A549 (cell line): ENCODE results near the gene SORL1. TPM values are rescaled to one million over a fixed set of nuclear protein-coding genes. Genes with fewer than 3 reads are reported as not detected.

ENCODE experiments used
- ATAC-seq, 2 experiments: fragments of 200-7000 bp in 1 of 2; fragments of >200 bp in 1 of 2; cut with Nextera tagmentation in 1 of 2; cut with Tn5 transposase in 1 of 2; 3 replicates each; pipeline versions ENCODE4 v1.8.0 to v1.9.1; 2018 to 2020; ENCODE audit warnings: mild to moderate bottlenecking in 1 of 2, moderate library complexity in 1 of 2
- CTCF ChIA-PET: fragments of 300-600 bp; sonication (Branson Sonifier 250); formaldehyde crosslinking; extraction: SDS; loops from one replicate; lab custom pipeline; 2021; ENCODE audit warnings: antibody characterized with exemption, inconsistent platforms; lab: Yijun Ruan, JAX
- POLR2A ChIA-PET: fragments of 350-600 bp; formaldehyde crosslinking; extraction: SDS; loops from one replicate; lab custom pipeline; 2021; ENCODE audit warnings: antibody characterized with exemption, inconsistent platforms; lab: Yijun Ruan, JAX
- DNase-seq, 2 experiments: peaks; one replicate each; pipeline versions ENCODE4 v3.0.0 to v3.0.0-alpha.2; 2011 to 2016; ENCODE audit warnings: low read depth in 1 of 2, low spot score in 1 of 2
- FAIRE-seq: peaks from 2 replicates; lab custom pipeline; 2011; peaks lifted over from hg19 to GRCh38; lab: Jason Lieb, UNC
- H3K27ac ChIP-seq, 2 experiments: fragments of >200 bp; sonication (Bioruptor Twin); formaldehyde crosslinking; 3 replicates each; pipeline ENCODE4 v1.5.1; 2016 to 2017
- H3K4me1 ChIP-seq: fragments of >200 bp; sonication (Bioruptor Twin); formaldehyde crosslinking; 3 replicates; pipeline ENCODE4 v1.6.1; 2016
- H3K4me2 ChIP-seq: fragments of >200 bp; sonication (Bioruptor Twin); formaldehyde crosslinking; 3 replicates; pipeline ENCODE4 v1.6.1; 2016
- H3K4me3 ChIP-seq: fragments of >200 bp; sonication (Bioruptor Twin); formaldehyde crosslinking; 3 replicates; pipeline ENCODE4 v1.5.1; 2016
- H3K9me3 ChIP-seq: fragments of >200 bp; sonication (Bioruptor Twin); formaldehyde crosslinking; 3 replicates; pipeline ENCODE4 v1.6.1; 2016
- CBX8 ChIP-seq: fragments of 200-600 bp; sonication (generic); IDR thresholded peaks from 2 replicates; pipeline ENCODE4 v1.6.1; 2016
- CHD2 ChIP-seq: fragments of 150-350 bp; IDR thresholded peaks from 2 replicates; pipeline ENCODE4 v1.6.1; 2014; ENCODE audit warnings: low read length; ENCODE audit not compliant: partially characterized antibody
- EHF ChIP-seq: fragments of 250-450 bp; sonication (Bioruptor Pico); IDR thresholded peaks from 2 replicates; pipeline ENCODE4 v1.5.0; 2020; ENCODE audit warnings: mild to moderate bottlenecking
- EHMT2 ChIP-seq: fragments of 200-600 bp; sonication (generic); IDR thresholded peaks from 2 replicates; pipeline ENCODE4 v1.6.1; 2016; ENCODE audit warnings: antibody characterized with exemption, low read depth, mild to moderate bottlenecking, moderate library complexity
- EP300 ChIP-seq, 2 experiments: fragments of >200 bp; sonication (Bioruptor Twin); formaldehyde crosslinking; IDR thresholded peaks; 2 replicates in 1 of 2; 3 replicates in 1 of 2; pipeline ENCODE4 v1.6.1; 2016 to 2017
- ESRRA ChIP-seq: fragments of 150-350 bp; IDR thresholded peaks from 2 replicates; pipeline ENCODE4 v1.6.1; 2014; ENCODE audit warnings: mild to moderate bottlenecking, low read length, borderline replicate concordance
- FOSB ChIP-seq: fragments of 250-450 bp; sonication (Bioruptor Pico); IDR thresholded peaks from 2 replicates; pipeline ENCODE4 v1.5.0; 2020; ENCODE audit warnings: mild to moderate bottlenecking, moderate library complexity
- FOSL2 ChIP-seq, 2 experiments: fragments of 450-650 bp in 1 of 2; fragments of >200 bp in 1 of 2; sonication (Bioruptor Twin) in 1 of 2; formaldehyde crosslinking; IDR thresholded peaks; 2 replicates each; pipeline versions ENCODE4 v1.5.0 to v1.6.1; 2016 to 2020; ENCODE audit warnings: mild to moderate bottlenecking in 1 of 2, moderate library complexity in 1 of 2
- GATA3 ChIP-seq: IDR thresholded peaks from 2 replicates; pipeline ENCODE4 v1.6.1; 2012; ENCODE audit warnings: borderline replicate concordance
- HDAC2 ChIP-seq: fragments of 200-600 bp; sonication (generic); IDR thresholded peaks from 2 replicates; pipeline ENCODE4 v1.6.1; 2016
- HOXB5 ChIP-seq: fragments of 250-450 bp; sonication (Bioruptor Pico); IDR thresholded peaks from 2 replicates; pipeline ENCODE4 v1.5.0; 2020; ENCODE audit warnings: mild to moderate bottlenecking, moderate library complexity
- JUN ChIP-seq, 2 experiments: fragments of >200 bp; sonication (Bioruptor Twin); formaldehyde crosslinking; IDR thresholded peaks; 2 replicates in 1 of 2; 3 replicates in 1 of 2; pipeline ENCODE4 v1.6.1; 2016 to 2017
- KDM5A ChIP-seq: fragments of 200-600 bp; sonication (generic); IDR thresholded peaks from 2 replicates; pipeline ENCODE4 v1.6.1; 2016; ENCODE audit warnings: antibody characterized with exemption, mild to moderate bottlenecking
- MAFK ChIP-seq: fragments of 450-650 bp; IDR thresholded peaks from 2 replicates; pipeline ENCODE4 v1.6.1; 2014; ENCODE audit not compliant: partially characterized antibody
- RAD21 ChIP-seq, 2 experiments: fragments of >200 bp in 1 of 2; sonication (Bioruptor Twin) in 1 of 2; formaldehyde crosslinking in 1 of 2; IDR thresholded peaks in 1 of 2; conservative IDR thresholded peaks in 1 of 2; 2 replicates in 1 of 2; 3 replicates in 1 of 2; pipeline ENCODE4 v1.6.1; 2012 to 2018; ENCODE audit warnings: inconsistent platforms in 1 of 2
- RNF2 ChIP-seq: fragments of 200-600 bp; sonication (generic); IDR thresholded peaks from 2 replicates; pipeline ENCODE4 v1.6.1; 2016; ENCODE audit warnings: low read depth, mild to moderate bottlenecking, antibody characterized with exemption, moderate library complexity, borderline replicate concordance
- SREBF2 ChIP-seq: fragments of 450-650 bp; IDR thresholded peaks from 2 replicates; pipeline ENCODE4 v1.6.1; 2014; ENCODE audit warnings: mild to moderate bottlenecking, moderate library complexity
- TP53 ChIP-seq: fragments of 250-450 bp; sonication (Bioruptor Pico); IDR thresholded peaks from 2 replicates; pipeline ENCODE4 v1.5.0; 2021; ENCODE audit warnings: mild to moderate bottlenecking, moderate library complexity
- ZFP36 ChIP-seq: fragments of 450-650 bp; IDR thresholded peaks from 2 replicates; pipeline ENCODE4 v1.6.1; 2014; ENCODE audit warnings: borderline replicate concordance; ENCODE audit not compliant: partially characterized antibody
- ZNF302 ChIP-seq: fragments of 250-450 bp; sonication (Bioruptor Pico); IDR thresholded peaks from 2 replicates; pipeline ENCODE4 v1.9.0; 2021; ENCODE audit warnings: inconsistent platforms, mild to moderate bottlenecking, moderate library complexity
- whole genome bisulfite sequencing: methylation state at CpG from one replicate; pipeline ENCODE4 v1.1.6; 2017; ENCODE audit errors: missing lambda C conversion rate; 5-methylcytosine and 5-hydroxymethylcytosine counted together
- polyA plus RNA-seq, 4 experiments: library from polyadenylated mRNA; depleted of rRNA in 3 of 4; stranded (reverse); fragments of >200 nt; fragmentation: RNase III in 1 of 4; extraction: RNeasy Plus Mini Kit Qiagen cat#74134 plus additional on column Dnase treatment in 1 of 4; gene quantifications; 2 replicates in 3 of 4; 3 replicates in 1 of 4; pipeline ENCODE4 v1.2.3, GENCODE V29; 2011 to 2017
- TF ChIP-seq, protein P1 (sequence below): fragments of >200 bp; sonication (Bioruptor Twin); formaldehyde crosslinking; IDR thresholded peaks from 3 replicates; pipeline ENCODE4 v1.5.1; 2016
- TF ChIP-seq, protein P2 (sequence below): fragments of 250-450 bp; sonication (Bioruptor Pico); IDR thresholded peaks from 2 replicates; pipeline ENCODE4 v1.5.0; 2021; ENCODE audit warnings: mild to moderate bottlenecking, moderate library complexity, borderline replicate concordance
- TF ChIP-seq, protein P3 (sequence below): fragments of 450-650 bp; IDR thresholded peaks from 2 replicates; pipeline ENCODE4 v1.6.1; 2014; ENCODE audit warnings: antibody characterized with exemption
- TF ChIP-seq, protein P4 (sequence below): fragments of 150-350 bp; IDR thresholded peaks from 2 replicates; pipeline ENCODE4 v1.6.1; 2014; ENCODE audit warnings: low read depth, mild to moderate bottlenecking, low read length
- TF ChIP-seq, protein P5 (sequence below): fragments of >200 bp; sonication (Bioruptor Twin); formaldehyde crosslinking; IDR thresholded peaks from 3 replicates; pipeline ENCODE4 v1.6.1; 2016

The SORL1 gene
- polyA plus RNA-seq, 2 of the 4 experiments (the other 2 are of a cell fraction), result 0.45 to 3.8 TPM

DNA sequence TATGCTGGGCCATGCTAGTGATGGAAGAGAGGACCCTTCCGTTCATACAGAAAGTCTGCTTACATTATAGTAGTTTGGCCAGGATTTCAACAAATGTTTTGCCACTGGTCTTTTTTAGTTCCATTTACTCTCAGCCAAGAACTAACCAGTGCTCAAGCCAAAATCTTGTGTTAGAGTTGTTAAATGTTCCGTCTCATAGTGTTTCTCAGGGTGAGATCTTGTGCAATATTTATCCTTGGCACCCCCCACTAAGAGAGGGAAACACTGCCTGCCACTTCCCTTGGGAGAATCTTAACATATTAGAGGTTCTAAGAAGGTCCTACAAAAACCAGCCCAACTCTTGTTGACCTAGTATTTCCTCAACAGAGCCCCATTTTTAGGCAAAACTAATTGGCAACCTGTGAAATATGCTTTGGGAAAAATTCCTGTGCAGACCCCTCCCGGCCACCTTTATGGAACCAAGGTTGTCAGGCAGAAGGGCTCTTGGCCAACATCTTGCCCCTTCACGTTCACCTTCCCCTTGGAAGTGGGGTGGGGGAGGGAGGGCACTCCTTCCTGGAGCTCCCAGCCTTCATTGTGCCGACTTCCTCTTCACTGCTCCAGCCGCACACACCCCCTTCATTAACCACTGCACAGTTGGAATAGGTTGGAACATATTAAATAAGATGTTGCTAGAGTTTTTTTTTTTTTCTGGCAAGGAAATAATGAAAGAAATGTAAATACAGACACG, 173.8 kb downstream of the SORL1 start:
- no peaks in the 10 kb centered on the region for H3K4me1 ChIP-seq
- H3K4me2 ChIP-seq, result no peak overlapping the region
- 61% methylated on average over 6 of the region's 7 CpGs for WGBS
- no peaks in the 10 kb centered on the region for H3K9me3 ChIP-seq
- ATAC-seq (no peak), DNase-seq (no peak), FAIRE-seq (no peak)
- TF ChIP-seq MAFK (no peak), SREBF2 (no peak), RAD21 (conservative IDR thresholded peaks at IDR 0.05 in 1 of 2, IDR thresholded peaks at IDR 0.05 in 1 of 2) (no peak), EHMT2 (no peak), ZFP36 (no peak), HDAC2 (no peak), FOSB (CRISPR knock-in tag) (no peak), RNF2 (no peak), TP53 (CRISPR knock-in tag) (no peak), EHF (CRISPR knock-in tag) (no peak), KDM5A (no peak), CBX8 (no peak), HOXB5 (CRISPR knock-in tag) (no peak)
- TF ChIP-seq, protein P1, sequence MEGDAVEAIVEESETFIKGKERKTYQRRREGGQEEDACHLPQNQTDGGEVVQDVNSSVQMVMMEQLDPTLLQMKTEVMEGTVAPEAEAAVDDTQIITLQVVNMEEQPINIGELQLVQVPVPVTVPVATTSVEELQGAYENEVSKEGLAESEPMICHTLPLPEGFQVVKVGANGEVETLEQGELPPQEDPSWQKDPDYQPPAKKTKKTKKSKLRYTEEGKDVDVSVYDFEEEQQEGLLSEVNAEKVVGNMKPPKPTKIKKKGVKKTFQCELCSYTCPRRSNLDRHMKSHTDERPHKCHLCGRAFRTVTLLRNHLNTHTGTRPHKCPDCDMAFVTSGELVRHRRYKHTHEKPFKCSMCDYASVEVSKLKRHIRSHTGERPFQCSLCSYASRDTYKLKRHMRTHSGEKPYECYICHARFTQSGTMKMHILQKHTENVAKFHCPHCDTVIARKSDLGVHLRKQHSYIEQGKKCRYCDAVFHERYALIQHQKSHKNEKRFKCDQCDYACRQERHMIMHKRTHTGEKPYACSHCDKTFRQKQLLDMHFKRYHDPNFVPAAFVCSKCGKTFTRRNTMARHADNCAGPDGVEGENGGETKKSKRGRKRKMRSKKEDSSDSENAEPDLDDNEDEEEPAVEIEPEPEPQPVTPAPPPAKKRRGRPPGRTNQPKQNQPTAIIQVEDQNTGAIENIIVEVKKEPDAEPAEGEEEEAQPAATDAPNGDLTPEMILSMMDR, result no peak
- TF ChIP-seq, protein P2, sequence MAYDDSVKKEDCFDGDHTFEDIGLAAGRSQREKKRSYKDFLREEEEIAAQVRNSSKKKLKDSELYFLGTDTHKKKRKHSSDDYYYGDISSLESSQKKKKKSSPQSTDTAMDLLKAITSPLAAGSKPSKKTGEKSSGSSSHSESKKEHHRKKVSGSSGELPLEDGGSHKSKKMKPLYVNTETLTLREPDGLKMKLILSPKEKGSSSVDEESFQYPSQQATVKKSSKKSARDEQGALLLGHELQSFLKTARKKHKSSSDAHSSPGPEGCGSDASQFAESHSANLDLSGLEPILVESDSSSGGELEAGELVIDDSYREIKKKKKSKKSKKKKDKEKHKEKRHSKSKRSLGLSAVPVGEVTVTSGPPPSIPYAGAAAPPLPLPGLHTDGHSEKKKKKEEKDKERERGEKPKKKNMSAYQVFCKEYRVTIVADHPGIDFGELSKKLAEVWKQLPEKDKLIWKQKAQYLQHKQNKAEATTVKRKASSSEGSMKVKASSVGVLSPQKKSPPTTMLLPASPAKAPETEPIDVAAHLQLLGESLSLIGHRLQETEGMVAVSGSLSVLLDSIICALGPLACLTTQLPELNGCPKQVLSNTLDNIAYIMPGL (CRISPR knock-in tag), result no peak
- ChIA-PET POLR2A (no interaction called here), CTCF (interaction anchor here (0.6 kb wide), 2 partner anchors 147 to 877 kb away, joined by 4 read pairs; no protein-coding TSS in a partner anchor)
- no peak overlapping the region for H3K4me3 ChIP-seq
- H3K27ac ChIP-seq, result no peak overlapping the region

DNA sequence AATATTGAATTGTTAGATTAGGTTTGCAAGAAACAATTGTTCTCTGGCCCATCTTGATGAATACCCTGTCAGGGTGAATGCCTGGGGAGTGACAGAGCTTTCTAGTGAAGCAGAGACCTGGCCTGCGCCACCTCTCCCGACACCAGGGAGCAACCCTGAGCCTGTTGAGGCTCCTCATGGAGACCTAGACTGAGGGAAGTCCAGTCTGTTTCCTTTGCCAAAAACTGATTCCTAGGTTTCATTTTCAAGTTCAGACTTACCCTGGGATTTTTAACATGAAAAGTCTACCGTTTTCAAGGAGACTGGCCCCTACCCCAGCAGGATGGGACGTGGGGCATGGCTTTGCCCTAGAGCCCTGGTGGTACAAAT, 174.4 kb downstream of the SORL1 start:
- no peaks in the 10 kb centered on the region for H3K4me1 ChIP-seq
- ChIA-PET CTCF (interaction anchor here (0.6 kb wide), 1 partner anchor 147 kb away, joined by 4 read pairs; no protein-coding TSS in a partner anchor), POLR2A (no interaction called here)
- no peak for FAIRE-seq
- ATAC-seq, result no peak
- H3K27ac ChIP-seq, result no peak overlapping the region
- TF ChIP-seq FOSL2 (IDR thresholded peaks at IDR 0.05) (no peak), FOSL2 (CRISPR knock-in tag; IDR thresholded peaks at IDR 0.05) (no peak), CHD2 (no peak), ZNF302 (CRISPR knock-in tag) (no peak)
- 77% methylated on average over 4 of the region's 4 CpGs for WGBS
- no peak overlapping the region for H3K4me3 ChIP-seq
- no peaks in the 10 kb centered on the region for H3K9me3 ChIP-seq
- no peak overlapping the region for H3K4me2 ChIP-seq
- no peak for DNase-seq

DNA sequence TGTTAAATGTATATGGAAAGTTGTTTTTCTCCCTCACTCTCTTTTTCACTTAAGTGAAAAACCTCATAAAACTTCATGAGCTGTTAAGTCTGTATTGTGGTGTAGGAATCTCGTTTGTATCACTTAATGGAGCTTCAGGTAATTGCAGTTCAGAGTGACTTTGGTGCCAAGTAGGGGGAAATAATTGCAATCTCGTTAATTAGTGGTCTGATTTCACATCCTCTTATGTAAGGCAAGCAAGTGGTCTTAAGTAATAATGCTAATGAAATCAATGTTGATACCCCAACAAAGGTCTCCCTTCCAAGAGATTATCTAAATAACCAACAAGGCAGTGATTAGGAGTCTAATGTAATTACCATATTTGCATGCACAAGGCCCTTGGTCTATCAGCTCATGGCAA, 174.9 kb downstream of the SORL1 start:
- H3K4me2 ChIP-seq, result no peak overlapping the region
- ChIA-PET POLR2A (no interaction called here), CTCF (no interaction called here)
- WGBS, result 28% methylated on average over 2 of the region's 2 CpGs
- FAIRE-seq (no peak), ATAC-seq (no peak), DNase-seq (no peak)
- no peak overlapping the region for H3K4me3 ChIP-seq
- no peak overlapping the region for H3K27ac ChIP-seq
- no peaks in the 10 kb centered on the region for H3K9me3 ChIP-seq
- no peaks in the 10 kb centered on the region for H3K4me1 ChIP-seq
- TF ChIP-seq ESRRA (no peak), FOSL2 (IDR thresholded peaks at IDR 0.05) (no peak), FOSL2 (CRISPR knock-in tag; IDR thresholded peaks at IDR 0.05) (no peak), JUN (IDR thresholded peaks at IDR 0.05) (no peak), GATA3 (no peak), EP300 (IDR thresholded peaks at IDR 0.05) (no peak), EHMT2 (no peak), ZNF302 (CRISPR knock-in tag) (no peak)
- TF ChIP-seq, protein P1, result no peak
- TF ChIP-seq, protein P3, sequence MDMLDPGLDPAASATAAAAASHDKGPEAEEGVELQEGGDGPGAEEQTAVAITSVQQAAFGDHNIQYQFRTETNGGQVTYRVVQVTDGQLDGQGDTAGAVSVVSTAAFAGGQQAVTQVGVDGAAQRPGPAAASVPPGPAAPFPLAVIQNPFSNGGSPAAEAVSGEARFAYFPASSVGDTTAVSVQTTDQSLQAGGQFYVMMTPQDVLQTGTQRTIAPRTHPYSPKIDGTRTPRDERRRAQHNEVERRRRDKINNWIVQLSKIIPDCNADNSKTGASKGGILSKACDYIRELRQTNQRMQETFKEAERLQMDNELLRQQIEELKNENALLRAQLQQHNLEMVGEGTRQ, result no peak
- TF ChIP-seq, protein P4, sequence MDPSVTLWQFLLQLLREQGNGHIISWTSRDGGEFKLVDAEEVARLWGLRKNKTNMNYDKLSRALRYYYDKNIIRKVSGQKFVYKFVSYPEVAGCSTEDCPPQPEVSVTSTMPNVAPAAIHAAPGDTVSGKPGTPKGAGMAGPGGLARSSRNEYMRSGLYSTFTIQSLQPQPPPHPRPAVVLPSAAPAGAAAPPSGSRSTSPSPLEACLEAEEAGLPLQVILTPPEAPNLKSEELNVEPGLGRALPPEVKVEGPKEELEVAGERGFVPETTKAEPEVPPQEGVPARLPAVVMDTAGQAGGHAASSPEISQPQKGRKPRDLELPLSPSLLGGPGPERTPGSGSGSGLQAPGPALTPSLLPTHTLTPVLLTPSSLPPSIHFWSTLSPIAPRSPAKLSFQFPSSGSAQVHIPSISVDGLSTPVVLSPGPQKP, result no peak
- TF ChIP-seq, protein P5, sequence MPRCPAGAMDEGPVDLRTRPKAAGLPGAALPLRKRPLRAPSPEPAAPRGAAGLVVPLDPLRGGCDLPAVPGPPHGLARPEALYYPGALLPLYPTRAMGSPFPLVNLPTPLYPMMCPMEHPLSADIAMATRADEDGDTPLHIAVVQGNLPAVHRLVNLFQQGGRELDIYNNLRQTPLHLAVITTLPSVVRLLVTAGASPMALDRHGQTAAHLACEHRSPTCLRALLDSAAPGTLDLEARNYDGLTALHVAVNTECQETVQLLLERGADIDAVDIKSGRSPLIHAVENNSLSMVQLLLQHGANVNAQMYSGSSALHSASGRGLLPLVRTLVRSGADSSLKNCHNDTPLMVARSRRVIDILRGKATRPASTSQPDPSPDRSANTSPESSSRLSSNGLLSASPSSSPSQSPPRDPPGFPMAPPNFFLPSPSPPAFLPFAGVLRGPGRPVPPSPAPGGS, result no peak
